B cell (primary cell): Measurements from ENCODE around the gene CRY2. TPM values are rescaled to one million over a fixed set of nuclear protein-coding genes. Genes with fewer than 3 reads are reported as not detected.

Experiments
- ATAC-seq: fragments of 200-7000 bp; cut with Tn5 transposase; one replicate; pipeline ENCODE4 v1.10.0; 2021; ENCODE audit warnings: low read depth, mild to moderate bottlenecking, moderate number of reproducible peaks, moderate library complexity
- CTCF ChIA-PET: fragments of 350-600 bp; sonication (Branson Sonifier 250); formaldehyde crosslinking; loops from one replicate; lab custom pipeline; 2021; ENCODE audit warnings: antibody characterized with exemption, inconsistent platforms; lab: Charles Lee
- POLR2A ChIA-PET: fragments of 350-600 bp; sonication (Branson Sonifier 250); formaldehyde crosslinking; loops from one replicate; lab custom pipeline; 2021; ENCODE audit warnings: antibody characterized with exemption; lab: Charles Lee
- DNase-seq: peaks from one replicate; pipeline ENCODE4 v3.0.0; 2013
- H2AFZ ChIP-seq: 2 replicates; pipeline ENCODE4 v1.6.1; 2012; ENCODE audit warnings: mild to moderate bottlenecking, low read depth, low read length; ENCODE audit not compliant: insufficient read depth, poor library complexity, severe bottlenecking
- H3K27ac ChIP-seq, 2 donors: 1 replicate in 1 of 2; 2 replicates in 1 of 2; pipeline ENCODE4 v1.5.1; 2012 to 2013; ENCODE audit warnings: low read length in 2 of 2, mild to moderate bottlenecking in 2 of 2, moderate library complexity in 1 of 2
- H3K27me3 ChIP-seq, 4 experiments: fragments of 200-600 bp in 1 of 4; sonication (generic) in 1 of 4; replicated peaks in 1 of 4; 1 replicate in 2 of 4; 2 replicates in 2 of 4; pipeline versions ENCODE4 v1.6.1 to v1.7.0; 2013 to 2016; ENCODE audit warnings: low read length in 3 of 4, mild to moderate bottlenecking in 2 of 4, mixed read lengths in 1 of 4, moderate library complexity in 1 of 4; ENCODE audit not compliant: insufficient read depth in 4 of 4, control insufficient read depth in 3 of 4; ENCODE audit errors: control extremely low read depth in 1 of 4
- H3K36me3 ChIP-seq, 2 experiments: replicated peaks in 1 of 2; 1 replicate in 1 of 2; 2 replicates in 1 of 2; pipeline versions ENCODE4 v1.6.1 to v1.7.1; 2013; ENCODE audit warnings: low read length in 1 of 2; ENCODE audit not compliant: insufficient read depth in 2 of 2, control insufficient read depth in 1 of 2; ENCODE audit errors: control extremely low read depth in 1 of 2, extremely low read depth in 1 of 2
- H3K4me1 ChIP-seq, 2 donors: fragments of 200-600 bp in 1 of 2; sonication (generic) in 1 of 2; 1 replicate in 1 of 2; 2 replicates in 1 of 2; pipeline versions ENCODE4 v1.5.1 to v1.6.1; 2013 to 2017; ENCODE audit warnings: low read length in 2 of 2; ENCODE audit not compliant: control insufficient read depth in 2 of 2, insufficient read depth in 2 of 2
- H3K4me2 ChIP-seq: replicated peaks from 2 replicates; pipeline ENCODE3; 2012; ENCODE audit warnings: mild to moderate bottlenecking, low read depth, low read length; ENCODE audit not compliant: poor library complexity, severe bottlenecking
- H3K4me3 ChIP-seq, 5 experiments: fragments of 200-600 bp in 1 of 5; sonication (generic) in 1 of 5; 1 replicate in 3 of 5; 2 replicates in 2 of 5; pipeline versions ENCODE4 v1.5.1 to v1.7.0; 2011 to 2016; ENCODE audit warnings: low read length in 4 of 5, mild to moderate bottlenecking in 4 of 5, low read depth in 2 of 5, control low read depth in 1 of 5, moderate library complexity in 1 of 5; ENCODE audit not compliant: insufficient read depth in 1 of 5; ENCODE audit errors: control extremely low read depth in 1 of 5, extremely low read depth in 1 of 5
- H3K79me2 ChIP-seq: fragments of 200-600 bp; sonication (generic); one replicate; pipeline ENCODE4 v1.6.0; 2016; ENCODE audit warnings: low read length; ENCODE audit not compliant: control insufficient read depth, insufficient read depth
- H3K9ac ChIP-seq: fragments of 200-600 bp; sonication (generic); 2 replicates; pipeline ENCODE4 v1.6.1; 2017; ENCODE audit warnings: mild to moderate bottlenecking, low read length, moderate library complexity
- H3K9me3 ChIP-seq, 3 donors: one replicate each; pipeline versions ENCODE4 v1.6.1 to v1.7.1; 2013; ENCODE audit warnings: low read length in 2 of 3; ENCODE audit not compliant: control insufficient read depth in 2 of 3, insufficient read depth in 1 of 3; ENCODE audit errors: control extremely low read depth in 1 of 3
- H4K20me1 ChIP-seq: 2 replicates; pipeline ENCODE4 v1.6.0; 2012; ENCODE audit warnings: mild to moderate bottlenecking, low read length; ENCODE audit not compliant: insufficient read depth, control insufficient read depth, poor library complexity, severe bottlenecking
- H3K27ac Mint-ChIP-seq: one replicate; pipeline ENCODE4 v1.8.0; 2021; ENCODE audit warnings: mixed read lengths
- H3K27me3 Mint-ChIP-seq: one replicate; pipeline ENCODE4 v1.8.0; 2021; ENCODE audit warnings: mixed read lengths
- H3K4me1 Mint-ChIP-seq: one replicate; pipeline ENCODE4 v1.8.0; 2021; ENCODE audit warnings: mixed read lengths
- H3K4me3 Mint-ChIP-seq: one replicate; pipeline ENCODE4 v1.8.0; 2021; ENCODE audit warnings: mixed read lengths
- H3K9me3 Mint-ChIP-seq: one replicate; pipeline ENCODE4 v1.8.0; 2022; ENCODE audit warnings: mixed read lengths; ENCODE audit not compliant: insufficient read depth
- CTCF ChIP-seq: fragments of 200-600 bp; IDR thresholded peaks from one replicate; pipeline ENCODE4 v1.8.0; 2022; ENCODE audit warnings: antibody characterized with exemption, mild to moderate bottlenecking
- EZH2 ChIP-seq: IDR thresholded peaks from 2 replicates; pipeline ENCODE4 v1.6.1; 2012; ENCODE audit warnings: borderline replicate concordance, low read depth, mild to moderate bottlenecking, moderate library complexity, low read length; ENCODE audit not compliant: insufficient read depth, poor library complexity, severe bottlenecking
- WGBS: methylation state at CpG from one replicate; pipeline ENCODE4 v1.1.5; 2013; ENCODE audit warnings: missing lambda C conversion rate; ENCODE audit not compliant: insufficient coverage; 5-methylcytosine and 5-hydroxymethylcytosine counted together
- intact Hi-C: fragments of 100-400 bp; cut with micrococcal nuclease; formaldehyde crosslinking; loops from one replicate; pipeline ENCODE4 v1.10.0; 2022
- polyA plus RNA-seq: library from polyadenylated mRNA; depleted of rRNA; stranded (reverse); fragments of >200 nt; gene quantifications from 2 replicates; pipeline ENCODE4 v1.2.3, GENCODE V29; 2012
- total RNA-seq, 2 donors: library from RNA; stranded (reverse); fragments of 120-200 nt in 1 of 2; gene quantifications; 1 replicate in 1 of 2; 2 replicates in 1 of 2; pipeline versions ENCODE4 v1.2.3 to v1.2.4, GENCODE V29; 2013 to 2022

Gene CRY2
- total and polyA plus RNA-seq, 2 donors (not counting 1 experiment from before 2014, with no cell fraction given), result 20.4 to 65.1 TPM

- Histone ChIP-seq H3K4me3 (no peak overlapping the region), H3K4me2 (no peak overlapping the region), H3K27me3 (no peaks in the 10 kb centered on the region), H3K4me1 (peaks cover 13 to 18% of the 10 kb centered on the region in 2 donors), H3K27ac (no peak overlapping the region), H3K9ac (no peak overlapping the region), H2AFZ (no peak overlapping the region), H3K9me3 (peaks cover 0 to 1% (median 0%) of the 10 kb centered on the region in 3 donors), H3K36me3 (peaks cover 0 to 29% of the 10 kb centered on the region in 2 experiments), H4K20me1 (peaks cover 10% of the 10 kb centered on the region), H3K79me2 (no peaks in the 10 kb centered on the region)
- H3K4me1 Mint-ChIP-seq, result peaks cover 35% of the 10 kb centered on the region
- DNase-seq (no peak), ATAC-seq (no peak)
- no peak overlapping the region for H3K27ac Mint-ChIP-seq
- no peaks in the 10 kb centered on the region for H3K27me3 Mint-ChIP-seq
- ChIA-PET CTCF (no interaction called here), POLR2A (interaction anchor here (1.0 kb wide), 1 partner anchor 308 kb away, joined by 3 read pairs; no protein-coding TSS in a partner anchor)
- TF ChIP-seq CTCF, result no peak
- no peak for TF ChIP-seq EZH2
- intact Hi-C loops, result no loop called here
- 92% methylated on average over 2 of the region's 7 CpGs for WGBS
- no peaks in the 10 kb centered on the region for H3K9me3 Mint-ChIP-seq
- no peak overlapping the region for H3K4me3 Mint-ChIP-seq
Observed at GRCh38 chr11:45812581-45813548, 34.4 kb upstream of the CRY2 start.

GRCh38 chr11:45815747-45816146 is 31.5 kb upstream of the CRY2 start:
- H3K27ac ChIP-seq, result no peak overlapping the region
- peak overlapping the region; percentile 68 for H3K27ac Mint-ChIP-seq
- no peak for ATAC-seq
- no peak overlapping the region for H3K4me3 Mint-ChIP-seq
- H3K36me3 ChIP-seq, result peaks cover 0 to 15% of the 10 kb centered on the region in 2 experiments
- H3K9me3 ChIP-seq, result peaks cover 0 to 4% (median 0%) of the 10 kb centered on the region in 3 donors
- 75% methylated on average over 1 of the region's 3 CpGs for WGBS
- no peaks in the 10 kb centered on the region for H3K79me2 ChIP-seq
- no peak overlapping the region for H3K4me2 ChIP-seq
- H3K27me3 Mint-ChIP-seq, result no peaks in the 10 kb centered on the region
- H3K4me3 ChIP-seq, result no peak overlapping the region
- ChIA-PET POLR2A (no interaction called here), CTCF (interaction anchor here (3.0 kb wide), 1 partner anchor 27 kb away, joined by 13 read pairs; no protein-coding TSS in a partner anchor)
- no peak for DNase-seq
- H3K9ac ChIP-seq, result no peak overlapping the region
- peaks cover 35% of the 10 kb centered on the region for H3K4me1 Mint-ChIP-seq
- TF ChIP-seq EZH2 (no peak), CTCF (no peak)
- H3K4me1 ChIP-seq, result peaks cover 19 to 33% of the 10 kb centered on the region in 2 donors
- H3K27me3 ChIP-seq, result no peaks in the 10 kb centered on the region
- H4K20me1 ChIP-seq, result no peaks in the 10 kb centered on the region
- no peaks in the 10 kb centered on the region for H3K9me3 Mint-ChIP-seq
- intact Hi-C loops, result no loop called here
- no peak overlapping the region for H2AFZ ChIP-seq
